GM18858 (cell line): Measurements from ENCODE around the gene SERPINA5.

Experiments used
- ATAC-seq: cut with Tn5 transposase; IDR thresholded peaks from one replicate; pipeline ENCODE4 v1.9.1; 2021; ENCODE audit not compliant: unreplicated experiment

Gene SERPINA5

DNA sequence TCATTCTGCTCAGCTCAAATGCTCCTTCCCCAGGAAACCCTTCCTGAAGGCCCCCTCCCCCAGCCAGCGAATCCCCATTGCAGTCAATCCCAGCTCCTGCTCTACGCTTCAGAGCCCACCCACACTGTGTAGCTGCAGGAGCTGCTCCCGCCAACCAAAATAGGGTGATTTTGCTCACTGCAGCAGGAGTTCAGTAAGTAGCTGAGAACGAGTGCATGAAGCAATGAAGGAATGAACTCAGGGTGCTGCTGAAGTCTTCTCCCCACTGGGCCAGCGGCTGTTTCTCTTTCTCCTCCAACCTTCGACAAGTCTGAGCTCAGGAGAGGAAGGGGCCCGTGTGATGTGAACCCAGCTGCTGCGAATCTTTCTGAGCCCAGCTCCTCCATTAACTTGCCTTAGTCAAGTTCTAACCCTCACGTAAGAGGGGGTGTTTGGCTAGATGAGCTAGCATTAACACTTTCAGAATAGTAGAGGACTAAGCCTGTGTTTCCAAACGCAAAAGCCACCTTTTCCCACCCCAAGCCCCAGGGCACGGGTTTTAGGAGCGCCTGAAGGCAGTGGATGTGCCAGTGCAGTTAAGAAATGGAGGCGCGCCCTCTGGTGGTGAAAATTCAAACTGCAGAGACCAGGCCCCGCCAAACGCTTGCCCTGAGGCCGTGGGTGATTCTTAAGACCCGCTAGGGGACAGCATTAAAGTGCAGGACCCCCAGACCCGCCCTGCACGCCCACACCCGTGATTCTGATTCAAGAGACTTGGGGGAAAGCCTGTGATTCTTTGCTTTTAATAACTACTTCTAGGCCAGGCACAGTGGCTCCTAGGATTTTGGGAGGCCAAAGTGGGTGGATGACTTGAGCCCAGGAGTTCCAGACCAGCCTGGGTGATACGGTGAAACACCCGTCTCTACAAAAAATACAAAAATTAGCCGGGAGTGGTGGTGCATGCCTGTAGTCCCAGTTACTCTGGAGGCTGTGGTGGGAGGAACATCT is 31.9 kb upstream of the SERPINA5 start:
- ATAC-seq, result no peak

DNA sequence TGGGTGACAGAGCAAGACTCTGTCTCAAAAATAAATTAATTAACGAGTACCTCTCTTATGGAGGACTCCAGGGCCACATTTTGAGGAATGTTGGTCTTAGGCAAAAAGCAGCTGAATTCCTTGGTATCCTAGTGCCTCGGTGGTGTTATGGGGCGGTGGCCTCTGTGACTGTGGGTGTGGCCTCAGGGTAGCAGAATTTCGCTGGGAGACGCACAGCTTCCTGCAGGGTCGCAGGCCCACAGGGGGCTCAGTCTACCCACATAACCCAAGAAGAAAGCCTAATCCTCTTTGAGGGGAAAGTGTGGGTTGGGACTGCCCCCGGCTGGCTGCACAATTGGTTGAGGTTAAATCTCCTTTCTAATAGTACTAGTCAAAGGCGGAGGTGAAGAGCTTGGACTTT is 31.2 kb upstream of the SERPINA5 start:
- ATAC-seq, result no peak

DNA sequence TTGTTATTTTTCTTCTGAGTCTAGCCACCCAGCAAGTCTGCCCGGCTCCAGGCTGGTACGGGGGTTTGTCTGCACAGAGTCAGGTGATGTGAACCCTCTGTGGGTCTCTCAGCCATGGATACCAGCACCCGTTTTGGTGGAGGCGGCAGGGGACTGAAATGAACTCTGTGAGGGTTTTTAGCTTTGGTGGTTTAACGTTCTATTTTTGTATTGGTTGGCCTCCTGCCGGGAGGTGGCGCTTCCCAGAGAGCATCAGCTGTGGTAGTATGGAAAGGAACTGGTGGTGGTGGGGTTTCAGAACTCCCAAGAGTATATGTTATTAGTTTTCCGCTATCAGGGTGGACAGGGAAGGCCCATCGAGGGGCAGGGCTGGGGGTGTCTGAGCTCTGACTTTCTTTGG is 25.2 kb upstream of the SERPINA5 start:
- ATAC-seq, result no peak

DNA sequence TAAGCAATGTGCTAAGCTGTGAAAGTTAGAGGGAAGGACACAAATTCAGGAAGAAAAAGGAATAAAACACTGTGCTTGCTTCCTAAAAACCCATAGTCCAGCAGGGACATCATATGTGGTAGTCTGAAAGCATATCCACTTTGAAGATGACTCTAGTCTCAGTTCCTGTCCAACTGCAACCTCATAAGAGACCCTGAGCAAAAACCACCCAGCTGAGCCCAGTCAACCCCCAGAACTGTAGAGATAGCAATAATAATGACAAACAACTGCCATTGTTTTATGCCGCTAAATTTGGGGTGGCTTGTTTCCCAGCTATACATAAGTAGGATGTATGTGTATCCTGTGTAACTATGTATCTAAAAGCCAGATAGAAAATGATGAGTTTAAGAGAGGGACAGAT is 23.9 kb upstream of the SERPINA5 start:
- ATAC-seq, result no peak

DNA sequence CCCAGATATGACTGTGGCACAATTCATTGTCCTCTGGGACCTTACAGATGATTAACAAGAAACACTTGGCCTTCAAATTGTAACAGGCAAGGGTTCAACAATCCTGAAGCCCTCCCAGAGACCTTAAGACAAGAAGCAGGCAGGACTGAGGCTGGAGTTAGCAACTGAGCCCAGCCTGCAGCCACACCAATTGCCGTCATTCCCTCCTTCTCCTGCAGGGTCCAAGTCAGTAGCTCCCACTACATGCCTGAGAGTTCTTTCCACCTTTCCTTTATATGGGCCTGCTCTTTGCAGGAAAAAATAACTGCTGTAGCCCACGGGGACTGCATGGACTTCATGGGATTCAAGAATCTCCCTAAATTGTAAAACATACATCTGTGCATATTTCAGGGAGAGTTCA is 22.4 kb upstream of the SERPINA5 start:
- ATAC-seq, result no peak

DNA sequence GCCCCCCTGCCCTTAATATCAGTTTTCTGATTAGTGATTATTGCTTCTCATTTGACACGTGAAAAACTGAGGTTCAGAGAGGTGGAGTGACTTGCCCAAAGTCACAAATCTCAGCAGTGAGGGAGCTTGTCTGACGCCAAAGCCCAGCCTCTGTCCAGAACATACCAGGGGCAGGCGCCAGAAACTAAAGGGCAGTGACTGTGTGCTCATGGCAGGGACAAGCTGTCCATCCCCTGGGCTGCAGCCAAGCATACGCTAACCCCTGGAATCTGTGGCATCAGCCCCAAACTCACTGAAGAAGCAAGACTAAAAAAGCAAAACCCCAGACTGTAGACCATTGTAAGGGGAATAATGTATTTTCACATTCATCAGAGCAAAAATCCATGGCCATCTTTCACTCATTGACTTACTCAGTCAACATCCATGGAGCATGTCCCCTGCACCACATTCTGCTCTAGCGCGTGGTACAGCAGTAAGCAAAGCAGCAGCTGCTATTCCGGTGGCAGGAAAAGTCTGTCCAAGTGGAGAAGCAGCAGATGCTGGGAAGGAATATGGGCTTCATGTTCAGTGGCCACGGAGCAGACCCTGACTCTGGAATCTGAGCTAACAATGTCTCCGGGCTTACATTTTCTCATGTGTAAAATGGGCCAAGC is 21.5 kb upstream of the SERPINA5 start:
- ATAC-seq, result no peak

DNA sequence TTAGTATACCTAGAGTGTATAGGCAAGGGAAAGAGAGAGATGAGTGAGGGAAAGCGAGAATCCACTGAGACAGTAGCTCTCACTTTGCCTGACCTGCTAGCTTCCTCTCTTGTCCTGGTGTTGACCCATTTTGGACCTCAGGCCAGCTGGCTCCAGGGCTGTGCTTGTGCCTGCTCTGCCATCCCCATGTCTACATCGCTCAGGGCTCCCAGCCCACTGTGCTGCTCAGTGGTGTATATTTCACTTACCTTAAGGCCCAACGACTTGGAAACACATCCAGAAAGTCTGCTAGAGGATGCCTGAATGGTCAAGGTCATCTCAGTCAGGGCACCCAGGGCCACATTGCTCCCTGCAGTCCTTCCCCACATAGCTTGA is 20.9 kb upstream of the SERPINA5 start:
- ATAC-seq, result no peak

DNA sequence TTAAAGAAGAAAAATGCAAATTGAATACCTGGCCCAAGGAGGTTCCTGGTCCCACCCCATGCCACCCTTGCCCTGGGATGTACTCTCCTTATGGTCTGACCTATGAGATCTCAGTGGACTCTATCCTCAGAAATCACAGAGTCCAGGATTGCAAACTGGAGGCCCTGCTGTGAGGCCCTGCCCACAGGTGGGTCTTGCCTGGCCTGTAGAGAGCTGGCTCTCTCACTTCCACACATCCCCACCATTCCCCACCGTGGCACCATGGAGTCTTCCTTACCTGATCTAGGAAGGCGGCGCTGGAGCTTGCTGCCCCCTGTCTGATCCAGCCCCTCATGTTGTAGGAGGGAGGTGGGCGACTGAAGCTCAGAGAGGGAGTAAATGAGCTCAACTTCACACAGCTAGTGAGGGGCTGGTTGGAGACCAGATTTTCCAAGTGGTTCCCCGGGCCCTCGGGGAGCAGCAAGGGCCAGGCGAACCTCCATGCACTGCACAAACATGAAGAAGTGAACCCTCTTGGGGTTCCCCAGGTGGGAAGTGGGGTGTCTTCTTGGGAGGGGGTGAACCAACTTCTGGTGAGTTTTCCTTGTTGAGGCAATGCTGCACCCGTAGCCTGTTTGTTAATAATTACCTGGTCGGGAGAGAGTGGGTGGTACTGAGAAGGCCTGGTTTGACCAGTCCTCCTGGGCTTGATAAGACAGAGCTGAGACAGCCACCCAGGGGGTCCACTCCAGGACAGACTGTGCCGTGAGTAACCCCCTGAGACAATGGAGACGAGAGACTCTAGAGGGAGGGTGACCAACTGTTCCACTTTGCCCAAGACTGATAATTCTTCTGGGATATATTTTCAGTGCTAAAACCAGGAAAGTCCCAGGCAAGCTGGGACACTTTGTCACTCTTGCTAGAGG is 20.2 kb upstream of the SERPINA5 start, which contains the start of gene SERPINA4:
SERPINA4 (plus strand) TSS at position 692 of the 905 bp plus-strand sequence. CDS start 2,041 bp downstream, outside the sequence.
- ATAC-seq, result no peak

DNA sequence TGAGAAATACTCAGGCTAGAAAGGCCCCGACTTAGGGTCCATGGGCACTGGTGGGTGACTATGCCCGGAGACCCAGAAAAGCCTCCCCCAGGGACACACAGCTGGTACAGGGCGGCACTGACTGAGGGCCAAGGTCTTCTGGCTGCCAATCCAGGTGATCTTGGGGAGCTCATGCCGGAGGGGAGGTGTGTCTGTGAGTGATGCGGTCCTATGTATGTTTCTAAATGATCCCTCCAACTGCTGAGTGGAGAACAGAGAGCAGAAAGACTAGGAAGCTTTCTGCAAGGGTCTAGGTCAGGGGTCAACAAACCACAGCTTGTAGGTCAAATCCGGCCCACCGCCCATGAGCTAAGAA is 19.6 kb upstream of the SERPINA5 start:
- no peak for ATAC-seq

DNA sequence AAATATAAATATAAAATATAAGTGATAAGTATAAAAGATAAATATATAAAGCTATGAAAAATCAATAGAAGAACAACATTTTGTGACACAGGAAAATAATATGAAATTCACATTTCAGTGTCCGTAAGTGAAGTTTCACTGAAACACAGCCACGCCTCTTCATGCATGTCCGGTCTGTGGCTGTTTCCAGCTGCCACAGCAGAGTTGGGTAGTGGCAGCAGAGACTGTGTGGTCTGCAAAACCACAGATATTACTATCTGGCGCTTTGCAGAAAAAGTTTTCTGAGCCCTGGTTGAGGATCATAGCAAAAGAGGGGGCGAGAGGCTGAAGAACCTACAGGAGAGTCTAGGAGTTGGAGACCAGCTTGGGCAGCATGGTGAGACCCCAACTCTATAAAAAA is 19.2 kb upstream of the SERPINA5 start:
- no peak for ATAC-seq

DNA sequence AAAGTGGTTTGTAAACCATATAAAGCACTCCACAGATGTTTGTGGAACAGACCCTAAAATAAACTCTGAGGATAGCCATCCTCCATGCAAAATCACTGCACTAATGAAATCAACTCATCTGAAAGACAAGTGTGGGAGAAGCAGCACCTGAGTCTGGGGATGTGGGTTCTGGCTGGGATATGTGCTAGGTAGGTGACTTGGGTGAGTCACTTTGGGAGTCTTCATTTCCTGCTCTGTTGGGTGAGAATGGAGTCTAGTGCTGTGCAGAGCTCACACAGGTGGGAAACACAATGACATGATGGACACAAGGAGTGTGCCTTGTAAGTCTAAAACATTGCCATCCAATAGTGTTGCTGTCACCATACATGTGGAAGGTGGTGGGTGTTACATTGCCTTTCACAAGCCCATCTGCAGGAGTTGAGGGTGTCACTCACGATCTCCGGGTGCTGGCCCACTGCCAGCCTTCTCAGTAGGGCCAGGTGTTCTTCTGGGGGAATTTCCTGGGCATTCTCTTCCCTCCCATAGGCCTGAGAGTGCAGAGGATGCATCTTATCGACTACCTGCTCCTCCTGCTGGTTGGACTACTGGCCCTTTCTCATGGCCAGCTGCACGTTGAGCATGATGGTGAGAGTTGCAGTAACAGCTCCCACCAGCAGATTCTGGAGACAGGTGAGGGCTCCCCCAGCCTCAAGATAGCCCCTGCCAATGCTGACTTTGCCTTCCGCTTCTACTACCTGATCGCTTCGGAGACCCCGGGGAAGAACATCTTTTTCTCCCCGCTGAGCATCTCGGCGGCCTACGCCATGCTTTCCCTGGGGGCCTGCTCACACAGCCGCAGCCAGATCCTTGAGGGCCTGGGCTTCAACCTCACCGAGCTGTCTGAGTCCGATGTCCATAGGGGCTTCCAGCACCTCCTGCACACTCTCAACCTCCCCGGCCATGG is 18.0 kb upstream of the SERPINA5 start:
- no peak for ATAC-seq

DNA sequence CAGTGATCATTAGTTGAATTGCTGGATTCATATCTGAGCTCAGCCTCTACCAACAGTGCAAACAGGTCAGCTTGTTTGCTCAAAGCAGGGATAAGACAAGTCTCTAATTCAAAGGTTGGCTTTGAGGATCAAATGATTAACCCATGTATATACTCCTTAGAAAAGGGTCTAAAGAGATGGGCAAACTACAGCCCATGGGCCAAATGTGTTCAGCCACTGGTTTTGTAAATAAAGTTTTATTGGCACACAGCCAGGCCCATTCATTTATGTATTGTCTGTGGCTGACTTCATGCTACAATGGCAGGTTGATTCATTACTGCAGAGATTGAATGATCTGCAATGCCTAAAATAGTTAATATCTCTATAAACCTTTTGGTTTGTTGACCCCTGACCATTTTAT is 16.8 kb upstream of the SERPINA5 start:
- ATAC-seq, result no peak

DNA sequence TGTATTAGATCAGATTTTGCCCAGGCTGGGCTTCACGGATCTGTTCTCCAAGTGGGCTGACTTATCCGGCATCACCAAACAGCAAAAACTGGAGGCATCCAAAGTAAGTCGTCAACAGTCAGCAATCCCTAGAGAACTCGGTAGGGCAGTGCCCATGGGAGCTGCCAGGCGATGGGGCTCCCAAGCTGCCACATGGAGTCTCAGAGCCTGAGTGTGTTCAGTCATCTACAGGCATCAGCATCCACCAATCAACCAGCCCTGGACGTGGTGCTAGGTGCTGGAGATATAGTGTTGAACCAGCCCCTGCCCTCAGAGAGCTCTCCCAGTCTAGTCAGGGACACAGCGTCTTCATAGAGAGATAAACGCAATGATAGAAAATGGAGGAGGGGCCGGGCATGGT is 13.0 kb upstream of the SERPINA5 start:
- ATAC-seq, result no peak

DNA sequence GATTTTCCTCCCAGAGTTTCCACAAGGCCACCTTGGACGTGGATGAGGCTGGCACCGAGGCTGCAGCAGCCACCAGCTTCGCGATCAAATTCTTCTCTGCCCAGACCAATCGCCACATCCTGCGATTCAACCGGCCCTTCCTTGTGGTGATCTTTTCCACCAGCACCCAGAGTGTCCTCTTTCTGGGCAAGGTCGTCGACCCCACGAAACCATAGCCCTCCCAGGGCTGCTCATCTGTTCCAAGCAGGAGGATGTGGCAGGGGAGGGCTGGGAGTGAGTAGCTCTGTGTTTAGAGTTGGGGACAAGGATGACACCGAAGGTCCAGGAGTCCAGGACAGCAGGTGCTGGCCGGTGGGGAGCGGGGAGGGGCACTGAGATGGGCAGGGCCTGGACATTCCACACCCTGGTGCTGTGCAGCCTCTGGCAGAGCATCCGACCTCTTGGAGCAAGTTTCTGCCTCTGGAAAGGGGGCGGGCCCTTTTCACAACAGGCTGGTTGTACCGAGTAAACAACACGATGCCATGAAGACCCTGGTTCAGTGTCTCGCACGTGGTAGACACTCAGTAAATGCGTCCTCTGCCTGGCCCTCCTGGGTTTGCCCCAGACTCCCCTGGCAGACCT is 11.7 kb upstream of the SERPINA5 start:
- no peak for ATAC-seq

DNA sequence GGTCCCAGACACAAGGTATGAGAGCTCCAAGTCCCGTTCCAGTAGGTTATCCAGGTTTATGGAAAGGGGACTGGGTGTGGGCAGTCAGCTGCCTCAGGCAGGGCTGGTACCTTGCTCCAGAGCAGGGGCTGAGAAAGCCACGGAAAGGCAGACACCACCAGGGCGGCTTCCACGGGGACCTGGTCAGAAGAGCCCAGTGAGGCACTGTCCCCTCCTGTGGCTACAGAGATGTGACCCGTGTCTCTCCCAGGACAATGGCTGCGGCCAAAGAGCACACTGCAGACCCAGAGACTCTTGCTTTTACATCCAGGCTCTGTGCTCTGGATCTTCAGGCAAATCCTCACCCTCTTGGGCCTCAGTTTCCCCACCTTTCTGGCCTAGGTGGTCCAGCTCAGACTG is 11.2 kb upstream of the SERPINA5 start:
- ATAC-seq, result no peak

DNA sequence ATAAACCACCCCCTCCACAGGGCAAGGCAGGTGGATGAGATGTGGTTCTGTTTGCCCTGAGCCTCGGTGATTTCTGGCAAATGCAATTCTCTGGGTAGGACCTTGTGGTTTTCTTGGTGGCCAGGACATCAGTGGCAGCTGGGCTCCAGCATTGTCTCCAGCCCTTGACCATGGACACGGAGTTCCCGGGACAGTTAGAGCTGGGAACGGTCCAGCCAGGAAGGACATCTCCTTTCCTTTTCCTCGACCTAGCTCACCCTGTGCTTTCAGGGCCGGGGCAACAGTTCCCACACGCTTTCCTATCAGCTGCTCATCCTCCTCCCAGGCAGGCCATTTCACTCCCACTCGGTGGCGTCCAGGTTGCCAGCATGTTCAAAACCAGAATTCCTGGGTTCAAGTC is 10.8 kb upstream of the SERPINA5 start:
- ATAC-seq, result no peak

DNA sequence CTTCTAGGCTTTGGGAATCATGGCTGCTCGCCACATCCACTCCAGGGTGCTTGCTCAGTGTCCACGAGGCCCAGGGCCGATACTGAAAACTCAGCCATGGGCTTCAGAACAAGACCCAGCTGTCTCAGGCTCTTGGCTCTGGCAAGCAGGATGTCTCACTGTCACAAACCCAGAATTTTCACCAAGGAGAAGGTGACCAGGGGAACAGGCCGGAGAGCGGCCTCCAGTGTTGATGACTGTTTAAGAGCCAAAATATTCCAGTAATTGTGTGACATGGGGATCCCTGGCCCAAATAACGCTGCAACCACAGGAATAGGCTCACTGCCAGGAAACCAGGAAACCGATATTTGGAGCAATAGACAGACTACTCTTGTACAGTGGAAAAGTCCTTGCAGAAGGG is 9.8 kb upstream of the SERPINA5 start:
- ATAC-seq, result no peak

DNA sequence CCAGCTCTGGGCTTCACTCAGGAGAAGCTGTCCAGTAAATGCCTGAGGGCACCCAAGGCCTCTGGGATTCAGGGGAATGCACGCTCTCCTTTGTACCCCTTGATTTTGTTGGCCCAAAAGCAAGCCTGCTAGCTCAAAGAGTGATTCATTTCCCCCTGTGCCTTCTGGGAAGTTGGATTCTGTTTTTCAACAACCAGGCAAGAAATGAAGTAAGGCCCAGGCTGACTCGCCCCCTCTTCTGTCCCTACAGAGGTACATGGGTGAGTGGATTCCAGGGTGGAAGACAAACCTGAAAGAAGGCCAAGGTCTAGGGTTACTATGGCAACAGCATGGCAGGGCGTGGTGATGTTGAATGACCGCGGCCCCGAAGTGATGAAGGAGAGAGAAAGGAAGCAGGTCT is 9.3 kb upstream of the SERPINA5 start:
- ATAC-seq, result no peak

DNA sequence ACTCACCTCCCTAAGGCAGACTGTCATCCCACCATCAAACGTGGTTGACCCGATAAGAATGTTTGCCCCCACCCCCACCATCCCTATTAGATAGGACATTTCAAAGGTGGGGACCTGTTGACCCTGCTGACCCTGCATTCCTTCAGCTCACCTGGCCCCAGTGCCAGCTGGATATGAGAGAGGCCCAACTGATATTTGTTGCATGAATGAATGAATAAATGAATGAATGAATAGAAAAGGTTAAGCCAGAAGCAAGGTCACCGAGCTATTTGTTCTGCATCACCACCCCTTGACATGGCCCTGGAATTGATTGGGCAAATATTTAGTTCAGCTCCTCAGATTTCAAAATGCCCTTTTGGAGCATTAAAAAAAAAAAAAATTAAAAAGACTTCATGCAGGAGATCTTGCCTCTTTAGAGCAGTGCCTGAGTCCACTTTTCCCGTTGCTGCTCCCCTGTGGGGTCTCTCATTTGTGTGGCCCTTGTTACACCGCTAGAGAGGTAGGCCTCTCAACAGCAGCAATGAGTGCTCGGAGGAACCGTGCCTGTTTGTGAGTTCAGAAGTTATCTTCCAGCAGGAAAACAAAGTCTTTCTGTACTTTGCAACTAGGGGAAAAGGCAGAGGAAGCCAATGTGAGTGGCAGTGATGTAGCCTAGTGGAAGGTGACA is 8.5 kb upstream of the SERPINA5 start:
- ATAC-seq, result no peak
